Bone marrow (tissue), 2 donors: ENCODE data around the gene FNBP1.

ENCODE experiments used
- DNase-seq, 2 donors: peaks; one replicate each; lab custom pipeline; 2025; lab: John Stamatoyannopoulos, UW

The FNBP1 gene

DNA sequence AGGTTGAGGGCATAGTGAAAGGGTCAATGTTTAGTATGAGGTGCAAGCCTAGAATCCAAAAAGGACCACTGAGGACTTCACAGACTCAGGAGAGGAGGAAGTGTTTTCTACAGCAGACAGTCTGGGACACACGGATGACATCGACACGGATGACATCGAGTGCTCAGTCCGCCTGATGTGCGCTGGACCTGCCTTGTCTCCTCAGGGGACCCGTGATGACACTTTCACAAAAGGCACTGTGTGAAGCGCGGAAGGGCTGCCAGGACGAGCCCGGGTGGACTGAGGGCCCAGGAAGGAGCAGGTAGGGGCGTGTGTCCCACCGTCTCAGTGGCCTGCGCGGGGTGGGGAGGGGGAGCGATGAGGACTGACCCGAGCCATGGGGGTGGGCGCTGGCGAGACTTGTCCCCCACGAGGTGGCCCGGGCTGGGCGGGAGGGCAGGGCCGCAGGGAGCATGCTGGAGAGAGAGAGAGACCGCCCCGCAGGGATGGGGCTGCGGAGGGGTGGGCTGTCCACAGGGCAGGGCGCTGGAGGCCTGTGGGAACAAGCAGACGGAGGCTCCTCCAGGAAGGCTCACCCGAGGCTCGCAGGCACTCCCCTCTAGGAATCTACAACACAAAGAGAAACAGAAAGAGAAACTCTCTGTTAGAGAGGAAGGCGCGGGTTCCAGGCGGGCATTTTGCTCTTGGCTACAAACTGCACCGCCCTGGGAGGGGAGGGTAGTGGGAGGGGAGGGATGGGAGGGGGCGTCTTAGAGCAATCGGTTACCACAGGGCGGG, 152.9 kb downstream of the FNBP1 start:
- DNase-seq = peak in 1 of 2 donors; percentile 95

DNA sequence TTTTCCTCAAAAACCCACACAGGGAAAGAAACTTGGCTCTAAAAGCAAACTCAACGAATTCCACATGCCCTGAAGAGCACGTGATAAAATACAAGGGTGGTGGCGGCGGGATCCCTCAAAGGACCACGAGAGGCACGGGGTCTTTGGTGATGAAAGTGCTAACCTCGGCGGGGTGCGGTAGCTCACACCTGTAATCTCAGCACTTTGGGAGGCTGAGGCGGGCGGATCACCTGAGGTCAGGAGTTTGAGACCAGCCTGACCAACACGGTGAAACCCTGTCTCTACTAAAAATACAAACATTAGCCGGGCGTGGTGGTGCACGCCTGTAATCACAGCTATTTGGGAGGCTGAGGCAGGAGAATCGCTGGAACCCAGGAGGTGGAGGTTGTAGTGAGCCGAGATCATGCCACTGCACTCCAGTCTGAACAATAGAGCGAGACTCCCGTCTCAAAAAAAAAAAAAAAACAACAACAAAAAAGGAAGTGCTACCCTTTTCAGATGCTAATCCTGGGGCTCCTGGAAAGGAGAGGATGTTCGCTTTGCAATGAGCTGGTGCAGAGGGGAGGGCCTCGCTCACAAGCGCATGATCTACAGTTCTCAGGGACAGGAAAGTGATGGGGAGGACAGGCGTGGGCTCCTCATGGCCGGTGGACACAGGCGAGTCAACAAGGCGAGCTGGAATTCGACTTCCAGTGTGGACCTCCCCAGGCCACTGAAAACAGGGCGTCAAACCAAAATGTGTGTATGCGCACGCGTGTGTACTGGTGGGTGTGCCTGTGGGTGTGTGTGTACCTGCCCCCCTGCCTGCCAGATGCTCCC, 153.7 kb downstream of the FNBP1 start:
- DNase-seq = no peak

GRCh38 chr9:129888293-129889121, 154.5 kb downstream of the FNBP1 start:
- DNase-seq = peak; percentile 46 to 53

- peak in 1 of 2 donors; percentile 49 for DNase-seq
Observed at GRCh38 chr9:129887334-129888292, 155.4 kb downstream of the FNBP1 start.

DNA sequence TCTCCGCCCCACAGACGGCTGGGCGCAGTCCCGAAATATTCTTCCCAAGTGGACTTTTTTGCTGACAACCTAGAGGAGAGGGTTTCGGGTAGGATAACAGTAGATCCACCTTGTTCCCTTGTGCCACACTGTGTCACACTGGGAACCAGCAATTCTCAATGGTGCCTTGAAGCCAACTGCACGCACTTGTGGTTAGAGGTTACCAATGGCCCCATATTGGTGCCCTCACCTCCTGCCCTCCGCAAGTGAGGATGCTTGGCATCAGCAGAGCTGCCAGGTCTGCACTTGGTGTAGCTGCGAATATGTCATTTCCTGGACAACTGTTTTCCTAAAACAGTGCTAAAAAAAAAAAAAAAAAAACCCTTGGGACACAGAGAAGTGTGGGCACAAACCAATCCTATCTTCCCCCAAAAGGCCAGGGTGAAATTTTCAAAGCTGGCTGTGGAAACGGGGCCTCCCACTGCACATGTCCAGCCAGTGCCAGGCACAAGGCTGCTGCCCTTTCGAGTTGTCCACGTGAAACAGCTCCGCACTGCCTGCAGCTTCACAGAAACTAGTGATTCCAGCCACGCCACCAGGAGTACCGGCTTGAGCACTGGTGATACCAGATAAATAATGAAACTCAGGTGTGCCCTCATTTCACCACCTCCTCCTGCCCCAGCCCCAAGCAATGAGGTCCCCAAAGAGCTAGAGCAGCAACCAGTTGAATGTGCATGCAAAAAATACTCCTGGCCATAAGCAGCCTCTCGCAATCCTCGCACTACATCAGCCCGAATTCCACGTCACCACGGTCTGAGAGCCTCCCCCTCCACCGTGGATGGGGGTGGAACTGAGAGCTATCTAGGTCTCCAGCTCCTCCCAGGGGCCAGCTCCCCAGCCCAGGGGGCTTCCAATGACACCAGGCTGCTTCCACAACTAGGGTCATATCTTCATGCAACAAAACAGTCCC, 156.5 kb downstream of the FNBP1 start:
- no peak for DNase-seq

GRCh38 chr9:129885670-129886106, 157.3 kb downstream of the FNBP1 start:
- peak; percentile 83 to 86 for DNase-seq

DNA sequence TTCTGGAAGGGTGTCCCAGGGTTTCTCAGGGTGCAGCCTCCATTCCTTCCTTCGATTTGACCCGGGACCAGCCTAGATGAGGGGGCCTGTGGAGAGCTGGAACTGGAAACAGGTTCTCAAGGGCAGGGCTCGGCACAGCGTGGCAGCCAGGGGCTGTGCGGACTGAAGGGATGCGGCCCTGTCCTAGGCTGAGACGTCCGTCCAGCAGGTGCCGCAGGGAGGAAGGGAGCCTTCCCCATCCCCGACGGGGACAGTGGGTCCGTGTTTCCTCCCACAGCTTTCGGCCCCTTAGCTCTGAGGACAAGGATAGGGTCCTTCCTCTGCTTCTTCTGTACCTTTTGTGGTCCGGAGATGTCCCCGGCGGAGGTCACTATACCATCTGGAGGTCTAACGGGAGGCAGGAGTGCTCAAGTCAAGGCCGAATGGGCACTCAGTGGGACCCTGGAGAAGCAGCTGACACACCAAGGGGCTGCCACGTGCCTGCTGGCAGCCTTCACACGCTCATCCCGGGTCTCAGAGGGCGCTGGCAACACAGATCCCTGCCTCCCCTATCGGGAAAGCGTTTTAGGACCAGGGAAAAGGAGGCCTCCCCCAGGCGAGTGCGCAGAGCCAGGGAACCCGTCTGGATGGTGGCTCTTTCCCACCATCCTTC, 157.8 kb downstream of the FNBP1 start:
- DNase-seq = peak in 1 of 2 donors; percentile 72

DNA sequence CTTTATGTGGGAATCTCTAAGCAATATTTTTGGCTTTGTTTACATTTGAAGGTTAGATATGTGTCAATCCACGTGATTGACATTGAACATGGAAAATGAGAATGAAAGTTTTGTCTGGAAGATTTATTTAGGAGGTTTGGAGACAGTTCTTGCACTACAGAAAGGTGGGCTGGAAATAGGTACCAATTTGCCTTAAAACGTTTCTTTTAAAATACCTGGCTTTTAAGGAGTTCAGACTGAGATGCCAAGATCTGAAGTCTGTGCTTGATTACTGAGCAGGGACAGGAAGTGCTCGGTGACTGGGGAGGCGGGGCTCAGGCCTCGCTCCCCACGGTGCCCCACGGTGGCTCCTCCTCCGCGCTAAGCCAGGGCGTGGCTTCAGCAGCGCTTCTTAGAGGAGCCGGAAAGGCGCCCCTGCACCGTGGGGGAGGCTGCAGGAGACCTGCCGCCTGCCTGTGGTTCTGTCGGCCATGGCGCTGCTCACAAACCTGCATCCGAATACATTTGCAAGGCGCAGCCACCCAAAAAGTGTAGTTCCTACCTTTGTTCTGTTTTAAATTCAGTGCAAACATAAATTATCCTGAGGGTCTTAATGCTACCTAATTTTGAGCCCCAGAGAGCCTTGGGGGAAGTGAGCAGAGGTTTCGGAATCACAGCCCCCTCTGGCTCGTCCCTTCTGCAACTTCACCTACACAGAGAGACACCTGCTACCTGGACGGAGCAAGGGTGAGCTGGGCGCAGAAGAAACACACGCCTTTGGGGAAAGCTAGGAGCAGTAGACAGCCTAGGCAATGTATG, 158.6 kb downstream of the FNBP1 start:
- peak; percentile 49 to 88 for DNase-seq

GRCh38 chr9:129881547-129882324, 161.3 kb downstream of the FNBP1 start:
- no peak for DNase-seq

- no peak for DNase-seq
Observed at GRCh38 chr9:129880654-129881546, 162.1 kb downstream of the FNBP1 start.

DNA sequence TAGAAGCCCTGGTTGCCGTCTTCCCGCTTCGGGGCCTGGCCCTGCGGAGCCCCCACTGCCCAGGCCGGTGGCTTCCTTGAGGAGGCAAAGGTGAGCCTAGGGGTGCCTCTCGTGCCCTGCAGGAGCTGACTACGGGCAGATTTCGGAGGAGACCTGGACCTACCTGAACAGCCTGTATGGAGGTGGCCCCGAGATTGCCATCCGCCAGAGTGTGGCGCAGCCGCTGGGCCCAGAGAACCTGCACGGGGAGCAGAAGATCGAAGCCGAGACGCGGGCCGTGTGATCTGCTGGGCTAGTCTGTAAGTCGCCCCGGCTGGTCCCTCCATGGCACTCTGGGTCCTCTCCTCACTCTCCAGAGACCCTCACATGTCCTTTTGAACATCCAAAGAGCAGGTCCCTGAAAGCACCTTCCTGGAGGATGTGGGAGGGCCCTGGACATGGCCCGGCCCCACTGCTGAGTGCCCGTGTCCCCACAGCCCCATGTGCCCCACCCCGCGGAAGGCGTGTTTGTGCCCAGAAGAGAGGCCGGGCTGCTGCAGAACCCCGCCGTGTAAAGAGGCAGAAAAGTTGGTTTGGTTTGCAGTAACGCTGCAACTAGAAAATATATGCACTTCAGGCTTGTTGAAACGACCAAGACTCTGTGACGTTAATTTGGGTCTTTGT, 162.9 kb downstream of the FNBP1 start:
- DNase-seq = no peak

DNA sequence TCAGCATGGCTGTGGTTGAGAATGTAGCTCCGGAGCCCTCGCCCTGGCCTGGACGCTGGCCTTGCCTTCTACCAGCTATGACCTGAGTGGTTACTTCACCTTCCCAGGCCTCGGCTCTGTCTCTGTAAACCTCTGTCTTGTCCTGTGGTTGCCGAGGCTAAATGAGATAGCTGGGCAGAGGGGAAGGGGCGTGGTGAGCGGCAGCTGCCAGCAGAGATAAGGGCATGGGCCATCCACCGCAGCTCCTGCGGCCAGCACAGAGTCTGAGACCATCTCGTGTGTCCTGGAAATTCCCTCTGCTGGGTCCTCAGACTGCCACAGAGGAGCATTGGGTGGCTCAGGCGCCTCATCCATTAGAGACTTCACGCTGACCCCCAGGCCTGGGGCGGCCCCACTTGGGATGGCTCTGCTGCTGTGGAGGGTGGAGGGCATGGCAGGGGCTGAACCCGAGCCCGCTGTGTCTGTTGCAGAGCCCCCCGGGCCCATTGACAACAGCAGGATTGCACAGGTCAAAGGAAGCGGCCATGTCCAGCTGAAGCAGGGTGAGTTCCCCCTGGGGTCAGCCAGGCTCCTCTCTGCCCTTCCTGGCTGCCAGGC, 163.8 kb downstream of the FNBP1 start:
- no peak for DNase-seq

- DNase-seq = no peak
Observed at GRCh38 chr9:129878291-129878690, 164.7 kb downstream of the FNBP1 start.

DNA sequence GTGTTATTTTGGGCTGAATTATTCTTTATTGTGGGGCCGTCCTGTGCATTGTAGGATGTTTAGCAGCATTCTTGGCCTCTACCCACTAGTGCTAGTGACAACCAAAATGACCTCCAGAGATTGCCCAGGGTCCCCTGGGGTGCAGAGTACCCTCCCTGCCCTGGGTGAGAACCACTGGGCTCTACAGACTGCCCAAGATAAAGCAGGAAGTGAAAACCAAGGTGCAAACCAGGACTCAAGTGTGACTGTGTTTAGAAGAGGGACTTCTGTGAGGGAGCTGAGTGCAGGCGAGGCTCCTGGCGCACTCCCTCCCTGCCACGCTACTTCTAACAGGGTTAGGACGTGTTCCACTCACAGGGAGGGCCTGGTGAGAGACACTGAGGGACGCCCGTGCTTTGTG, 166.2 kb downstream of the FNBP1 start:
- no peak for DNase-seq

DNA sequence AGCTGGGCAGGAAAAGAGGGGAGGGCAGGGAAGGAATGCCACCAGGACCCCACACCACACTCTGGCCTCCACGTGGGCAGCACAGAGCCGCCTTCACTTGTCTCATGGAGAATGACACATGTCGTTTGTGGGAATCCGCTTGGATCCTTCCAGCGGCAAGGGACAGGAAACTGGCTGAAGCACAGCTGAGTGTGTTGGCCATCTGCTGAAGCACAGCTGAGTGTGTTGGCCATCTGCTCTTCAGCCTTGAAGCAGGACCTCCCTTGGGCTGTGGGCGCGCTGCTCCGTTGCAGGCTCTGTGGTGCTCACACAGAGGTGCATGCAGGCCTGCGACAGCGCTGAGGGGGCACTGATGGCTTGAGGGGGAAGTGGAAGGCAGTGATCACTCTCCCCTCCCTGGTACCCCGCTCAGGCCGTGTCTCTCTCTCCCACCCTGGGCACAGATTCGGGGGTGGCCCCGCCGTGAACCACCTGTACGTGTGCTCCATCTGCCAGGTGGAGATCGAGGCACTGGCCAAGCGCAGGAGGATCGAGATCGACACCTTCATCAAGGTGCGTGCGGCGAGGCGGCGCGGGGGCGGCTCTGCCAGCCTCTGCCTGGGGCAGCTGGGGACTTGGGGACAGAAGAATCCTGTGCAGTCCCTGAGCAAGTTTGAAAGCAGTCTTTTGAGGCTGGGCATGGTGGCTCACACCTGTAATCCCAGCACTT, 167.1 kb downstream of the FNBP1 start:
- DNase-seq = no peak
